ENCODE results near the gene GPR176.

GPR176 gene

GRCh38 chr15:39834256-39834655 is 85.8 kb downstream of the GPR176 start:
- no peak overlapping the region for H3K27ac ChIP-seq
- TF ChIP-seq ZFX (IDR thresholded peaks at IDR 0.05), result no peak
- no peak for TF ChIP-seq CTCF (conservative IDR thresholded peaks at IDR 0.05)

GRCh38 chr15:39833515-39833981 is 86.5 kb downstream of the GPR176 start:
- no peak for TF ChIP-seq ZFX (IDR thresholded peaks at IDR 0.05)
- no peak for TF ChIP-seq CTCF (conservative IDR thresholded peaks at IDR 0.05)
- no peak overlapping the region for H3K27ac ChIP-seq

GRCh38 chr15:39830166-39830565 is 89.9 kb downstream of the GPR176 start:
- TF ChIP-seq CTCF (conservative IDR thresholded peaks at IDR 0.05), result no peak
- no peak for TF ChIP-seq ZFX (IDR thresholded peaks at IDR 0.05)
- H3K27ac ChIP-seq, result no peak overlapping the region

- no peak overlapping the region for H3K27ac ChIP-seq
- no peak for TF ChIP-seq ZFX (IDR thresholded peaks at IDR 0.05)
- TF ChIP-seq CTCF (conservative IDR thresholded peaks at IDR 0.05), result no peak
These were observed 91.6 kb downstream of the GPR176 start for GRCh38 chr15:39828374-39828931.

- TF ChIP-seq ZFX (IDR thresholded peaks at IDR 0.05) (no peak), CTCF (conservative IDR thresholded peaks at IDR 0.05) (no peak)
- no peak overlapping the region for H3K27ac ChIP-seq
These were observed 93.1 kb downstream of the GPR176 start for GRCh38 chr15:39826975-39827374.

- no peak for TF ChIP-seq ZFX (IDR thresholded peaks at IDR 0.05)
- no peak for TF ChIP-seq CTCF (conservative IDR thresholded peaks at IDR 0.05)
- H3K27ac ChIP-seq, result no peak overlapping the region
These were observed 96.4 kb downstream of the GPR176 start for GRCh38 chr15:39823634-39824033.

GRCh38 chr15:39820050-39820602 is 99.9 kb downstream of the GPR176 start:
- H3K27ac ChIP-seq, result no peak overlapping the region
- TF ChIP-seq CTCF (conservative IDR thresholded peaks at IDR 0.05) (no peak), ZFX (IDR thresholded peaks at IDR 0.05) (no peak)
